ENCODE results near the gene TSC22D2.

DNA sequence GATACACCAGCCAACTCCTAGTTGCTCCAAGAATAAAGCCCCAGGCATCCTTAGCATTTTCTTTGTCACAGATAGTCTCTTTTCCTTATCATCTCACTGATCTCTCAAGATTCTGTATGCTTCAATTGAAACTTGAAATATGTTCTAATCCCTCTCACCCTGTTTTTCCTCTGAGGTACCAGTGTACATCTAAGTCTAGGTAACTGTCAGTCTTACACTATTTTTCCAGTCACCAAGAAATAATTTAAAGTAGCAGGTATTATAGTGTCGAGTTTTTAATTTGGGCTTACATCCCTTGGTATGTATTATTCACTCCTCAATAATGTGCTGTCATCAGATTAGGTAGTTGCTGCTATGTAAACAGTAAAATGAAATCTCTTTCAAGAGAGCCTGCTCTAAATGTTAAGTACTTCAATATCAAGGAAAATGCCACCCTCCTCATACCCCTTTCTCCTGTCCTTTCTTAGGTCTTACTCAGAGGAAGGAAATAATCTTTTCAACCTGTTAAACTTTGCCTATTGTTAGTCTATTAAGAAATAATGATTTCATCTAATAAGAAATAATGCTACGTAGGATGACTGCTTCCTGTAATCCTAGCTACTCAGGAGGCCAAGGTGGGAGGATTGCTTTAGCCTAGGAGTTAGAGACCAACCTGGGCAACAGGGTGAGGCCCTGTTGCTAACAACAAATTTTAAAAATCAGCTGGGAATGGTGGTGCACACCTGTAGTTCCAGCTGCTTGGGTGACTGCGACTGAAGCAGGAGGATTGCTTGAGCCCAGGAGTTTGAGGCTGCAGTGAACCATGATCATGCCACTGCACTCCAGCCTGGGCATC is 39.8 kb downstream of the TSC22D2 start:
- TF ChIP-seq CTCF (IDR thresholded peaks at IDR 0.05; ENCODE audit: insufficient read depth, low read depth, low read length), result no peak
- no peak for TF ChIP-seq EZH2 (IDR thresholded peaks at IDR 0.05; ENCODE audit: insufficient read depth, low read length)
